Right atrium auricular region (tissue), 2 donors: ENCODE data around the gene MAB21L3. TPM values are rescaled to one million over a fixed set of nuclear protein-coding genes. Genes with fewer than 3 reads are reported as not detected.
A peak's percentile ranks its signal among the peaks of the same experiment; 100 is the strongest.

Experiments used
- DNase-seq: peaks from one replicate; pipeline ENCODE4 v3.0.0-alpha.2; 2019; ENCODE audit warnings: low spot score
- H3K27ac ChIP-seq, 2 donors: fragments of 200-600 bp; sonication (generic); 1 replicate in 1 of 2; 2 replicates in 1 of 2; pipeline ENCODE4 v1.5.1; 2016 to 2019
- H3K27me3 ChIP-seq, 2 donors: fragments of 200-600 bp; sonication (generic); one replicate each; pipeline versions ENCODE4 v1.5.1 to v1.6.0; 2017 to 2019
- H3K36me3 ChIP-seq: fragments of 200-600 bp; sonication (generic); one replicate; pipeline ENCODE4 v1.5.1; 2016
- H3K4me1 ChIP-seq, 2 donors: fragments of 200-600 bp; sonication (generic); one replicate each; pipeline versions ENCODE4 v1.5.1 to v1.6.0; 2017 to 2019
- H3K4me3 ChIP-seq, 2 donors: fragments of 200-600 bp; sonication (generic); 1 replicate in 1 of 2; 2 replicates in 1 of 2; pipeline ENCODE4 v1.5.1; 2017 to 2019; ENCODE audit warnings: mild to moderate bottlenecking in 1 of 2, moderate library complexity in 1 of 2
- H3K9me3 ChIP-seq, 2 donors: fragments of 200-600 bp; sonication (generic); one replicate each; pipeline ENCODE4 v1.5.1; 2019
- CTCF ChIP-seq, 2 donors: fragments of 200-600 bp; sonication (generic); IDR thresholded peaks; one replicate each; pipeline ENCODE4 v1.5.1; 2019; ENCODE audit warnings: antibody characterized with exemption in 2 of 2
- total RNA-seq, 2 donors: library from RNA; depleted of rRNA; stranded (reverse); fragments of >200 nt; gene quantifications; one replicate each; pipeline ENCODE4 v1.1.0, GENCODE V29; 2016

Gene MAB21L3
- total RNA-seq, 2 donors from 2014 or later, result not detected

DNA sequence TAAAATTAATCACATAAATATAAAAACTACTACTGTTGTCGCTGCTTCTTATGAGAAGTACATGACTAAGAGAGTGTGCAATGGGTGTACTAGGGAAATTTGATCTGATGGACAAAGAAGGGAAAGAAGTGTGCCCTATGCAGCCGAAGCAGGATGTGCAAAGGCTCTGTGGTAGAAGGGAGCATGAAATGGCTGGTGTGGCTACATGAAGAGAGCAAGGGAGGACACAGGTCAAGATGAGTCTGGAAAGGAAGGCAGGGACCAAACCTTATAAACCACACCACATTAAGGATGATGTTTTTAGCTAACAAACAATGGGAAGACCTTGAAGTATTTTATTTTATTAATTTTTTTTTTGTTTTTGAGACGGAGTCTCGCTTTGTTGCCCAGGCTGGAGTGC lies 20.0 kb downstream of the MAB21L3 start:
- no peak for TF ChIP-seq CTCF (IDR thresholded peaks at IDR 0.05)
- Histone ChIP-seq H3K9me3 (no peaks in the 10 kb centered on the region), H3K27ac (no peak overlapping the region), H3K4me1 (no peaks in the 10 kb centered on the region), H3K27me3 (no peaks in the 10 kb centered on the region), H3K36me3 (no peaks in the 10 kb centered on the region), H3K4me3 (no peak overlapping the region)
- DNase-seq, result no peak

GRCh38 chr1:116131866-116132605 lies 20.8 kb downstream of the MAB21L3 start:
- no peak for TF ChIP-seq CTCF (IDR thresholded peaks at IDR 0.05)
- Histone ChIP-seq H3K27me3 (no peaks in the 10 kb centered on the region), H3K27ac (no peak overlapping the region), H3K4me1 (no peaks in the 10 kb centered on the region), H3K4me3 (no peak overlapping the region), H3K36me3 (no peaks in the 10 kb centered on the region), H3K9me3 (no peaks in the 10 kb centered on the region)
- no peak for DNase-seq

DNA sequence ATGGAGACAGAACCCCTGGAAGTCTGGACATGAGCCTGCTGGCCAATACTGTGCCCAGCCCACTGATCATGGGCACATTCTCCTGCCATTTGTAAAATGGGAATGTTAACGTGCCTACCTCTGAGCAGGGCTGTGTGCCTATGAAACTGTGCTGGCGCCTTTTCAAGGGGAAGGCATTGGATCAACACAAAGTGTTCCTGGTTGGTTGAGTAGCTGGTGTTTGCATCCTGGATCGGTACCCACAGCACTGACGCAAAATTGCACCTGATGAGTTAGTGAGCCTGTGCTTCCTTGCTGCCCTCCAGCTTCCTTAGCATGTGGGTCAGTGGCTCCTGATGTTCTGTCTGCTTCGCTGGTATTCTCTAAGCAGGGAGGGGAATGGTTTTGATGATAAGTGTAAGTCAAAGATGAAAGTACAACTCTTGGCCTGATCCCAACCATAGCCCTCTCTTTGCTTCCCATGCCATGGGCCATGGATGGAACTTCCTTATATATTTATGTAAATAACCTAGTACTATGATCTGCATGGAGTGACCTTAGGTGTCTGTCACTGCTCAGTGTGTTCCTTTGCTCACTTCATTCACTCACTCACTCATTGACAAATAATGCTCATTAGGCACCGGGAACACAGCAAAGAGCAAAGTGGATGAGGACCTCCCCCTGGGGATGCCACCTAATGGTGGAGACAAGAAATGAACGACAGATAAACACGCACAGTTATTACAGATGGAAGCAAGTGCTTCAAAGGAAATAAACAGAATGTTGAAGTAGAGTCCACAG lies 22.7 kb downstream of the MAB21L3 start:
- no peaks in the 10 kb centered on the region for H3K36me3 ChIP-seq
- no peaks in the 10 kb centered on the region for H3K27me3 ChIP-seq
- no peak overlapping the region for H3K27ac ChIP-seq
- H3K4me3 ChIP-seq, result no peak overlapping the region
- H3K9me3 ChIP-seq, result no peaks in the 10 kb centered on the region
- no peak for DNase-seq
- no peaks in the 10 kb centered on the region for H3K4me1 ChIP-seq
- peak in 1 of 2 donors; percentile 14 for TF ChIP-seq CTCF (IDR thresholded peaks at IDR 0.05)

DNA sequence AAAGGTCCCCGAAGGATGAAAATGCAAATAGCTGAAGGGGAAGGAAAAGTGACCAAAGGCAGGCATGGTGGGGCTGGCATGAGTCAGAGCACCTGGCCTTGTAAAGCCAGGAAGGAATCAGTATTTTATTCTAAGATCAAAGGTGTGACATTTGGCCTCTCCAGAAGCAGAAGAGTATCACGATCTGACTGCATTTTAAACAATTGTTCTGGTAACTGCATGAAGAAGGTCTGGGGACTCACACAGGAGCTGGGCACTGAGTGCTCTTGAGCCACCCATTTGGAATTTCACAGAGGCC lies 23.2 kb downstream of the MAB21L3 start:
- H3K4me1 ChIP-seq, result no peaks in the 10 kb centered on the region
- no peak overlapping the region for H3K27ac ChIP-seq
- H3K36me3 ChIP-seq, result no peaks in the 10 kb centered on the region
- no peaks in the 10 kb centered on the region for H3K27me3 ChIP-seq
- H3K9me3 ChIP-seq, result no peaks in the 10 kb centered on the region
- no peak overlapping the region for H3K4me3 ChIP-seq
- no peak for TF ChIP-seq CTCF (IDR thresholded peaks at IDR 0.05)
- no peak for DNase-seq

- TF ChIP-seq CTCF (IDR thresholded peaks at IDR 0.05), result no peak
- Histone ChIP-seq H3K4me3 (no peak overlapping the region), H3K27me3 (no peaks in the 10 kb centered on the region), H3K36me3 (no peaks in the 10 kb centered on the region), H3K4me1 (no peaks in the 10 kb centered on the region), H3K27ac (no peak overlapping the region), H3K9me3 (no peaks in the 10 kb centered on the region)
- no peak for DNase-seq
These were observed 27.1 kb downstream of the MAB21L3 start for GRCh38 chr1:116138277-116138792.
